ENCODE data around the gene ANAPC13. TPM values are rescaled to one million over a fixed set of nuclear protein-coding genes. Genes with fewer than 3 reads are reported as not detected.

The ANAPC13 gene
- total and polyA plus RNA-seq, 8 donors = 16.5 to 59.1 (median 23.1) TPM

- no peak for TF ChIP-seq CTCF (IDR thresholded peaks at IDR 0.05)
- H3K9me3 ChIP-seq = peaks cover 0 to 4% (median 0%) of the 10 kb centered on the region in 4 donors
- ATAC-seq (no peak), FAIRE-seq (no peak), DNase-seq (no peak)
- no peak overlapping the region for H3K4me3 ChIP-seq
- intact Hi-C loops (cut with DNase I) = no loop called here
- H3K4me1 ChIP-seq = no peaks in the 10 kb centered on the region
- 61 to 73% methylated on average over 1 of the region's 1 CpG for WGBS, 2 donors
- H3K27me3 ChIP-seq = no peaks in the 10 kb centered on the region
- H3K36me3 ChIP-seq = no peaks in the 10 kb centered on the region
- H3K27ac ChIP-seq = no peak overlapping the region
Measured at GRCh38 chr3:134447351-134447750, 38.4 kb downstream of the ANAPC13 start.

- Histone ChIP-seq H3K4me3 (no peak overlapping the region), H3K4me1 (no peaks in the 10 kb centered on the region), H3K27me3 (no peaks in the 10 kb centered on the region), H3K36me3 (no peaks in the 10 kb centered on the region), H3K27ac (no peak overlapping the region), H3K9me3 (peaks cover 0 to 4% (median 0%) of the 10 kb centered on the region in 4 donors)
- ATAC-seq (peak in 1 of 4 donors; percentile 38), FAIRE-seq (no peak), DNase-seq (no peak)
- intact Hi-C loops (cut with DNase I) = no loop called here
- no peak for TF ChIP-seq CTCF (IDR thresholded peaks at IDR 0.05)
- 70 to 80% methylated on average over 3 of the region's 3 CpGs for WGBS, 2 donors
Measured at GRCh38 chr3:134446800-134447199, 39.0 kb downstream of the ANAPC13 start.

- no peak for DNase-seq
- no peak for FAIRE-seq
- Histone ChIP-seq H3K9me3 (peaks cover 0 to 4% (median 0%) of the 10 kb centered on the region in 4 donors), H3K27ac (no peak overlapping the region), H3K4me3 (no peak overlapping the region), H3K4me1 (no peaks in the 10 kb centered on the region), H3K36me3 (no peaks in the 10 kb centered on the region), H3K27me3 (no peaks in the 10 kb centered on the region)
- WGBS, 2 donors = 34 to 38% methylated on average over 1 of the region's 1 CpG
- intact Hi-C loops (cut with DNase I) = no loop called here
- peak in 3 of 4 donors; percentile 28 to 66 (median 37) for ATAC-seq
- no peak for TF ChIP-seq CTCF (IDR thresholded peaks at IDR 0.05)
Measured at GRCh38 chr3:134445636-134446035, 40.1 kb downstream of the ANAPC13 start.

GRCh38 chr3:134445095-134445494 lies 40.7 kb downstream of the ANAPC13 start:
- Histone ChIP-seq H3K4me3 (no peak overlapping the region), H3K4me1 (no peaks in the 10 kb centered on the region), H3K27ac (no peak overlapping the region), H3K9me3 (peaks cover 0 to 4% (median 0%) of the 10 kb centered on the region in 4 donors), H3K27me3 (no peaks in the 10 kb centered on the region), H3K36me3 (no peaks in the 10 kb centered on the region)
- 94 to 95% methylated on average over 1 of the region's 1 CpG for WGBS, 2 donors
- intact Hi-C loops (cut with DNase I) = no loop called here
- ATAC-seq (no peak), FAIRE-seq (no peak), DNase-seq (no peak)
- TF ChIP-seq CTCF (IDR thresholded peaks at IDR 0.05) = no peak

GRCh38 chr3:134441821-134442220 lies 44.0 kb downstream of the ANAPC13 start:
- 89 to 96% methylated on average over 2 of the region's 2 CpGs for WGBS, 2 donors
- Histone ChIP-seq H3K9me3 (peaks cover 0 to 4% (median 0%) of the 10 kb centered on the region in 4 donors), H3K4me3 (no peak overlapping the region), H3K36me3 (no peaks in the 10 kb centered on the region), H3K4me1 (no peaks in the 10 kb centered on the region), H3K27ac (no peak overlapping the region), H3K27me3 (no peaks in the 10 kb centered on the region)
- intact Hi-C loops (cut with DNase I) = no loop called here
- DNase-seq (no peak), FAIRE-seq (no peak), ATAC-seq (no peak)
- TF ChIP-seq CTCF (IDR thresholded peaks at IDR 0.05) = no peak
